GM21825 (cell line): ENCODE results near the gene NEMP1.
"Not testable (repeated sequence)": the region's sequence is repeated elsewhere in the genome, so short reads cannot be mapped to it uniquely, and the experiment has no call there.

Source experiments
- ATAC-seq: cut with Tn5 transposase; IDR thresholded peaks from one replicate; pipeline ENCODE4 v1.9.1; 2021; ENCODE audit warnings: mild to moderate bottlenecking, moderate library complexity; ENCODE audit not compliant: unreplicated experiment

Gene NEMP1

GRCh38 chr12:57078519-57079404 lies at the start of gene NEMP1:
NEMP1 (minus strand) TSS chr12:57078791; CDS start chr12:57078745, 46 bp downstream.
- ATAC-seq, result peak; percentile 96

- no peak for ATAC-seq
These were observed 49.3 kb upstream of the NEMP1 start, which contains the start of gene LRP1 for GRCh38 chr12:57127726-57128518. LRP1 (plus strand) TSS chr12:57128483; CDS start chr12:57128965, 482 bp downstream.

- no peak for ATAC-seq
These were observed 48.6 kb upstream of the NEMP1 start for GRCh38 chr12:57127101-57127725.

- ATAC-seq, result no peak
These were observed 48.0 kb upstream of the NEMP1 start for GRCh38 chr12:57126561-57126960.

GRCh38 chr12:57126061-57126460 lies 47.5 kb upstream of the NEMP1 start:
- no peak for ATAC-seq

GRCh38 chr12:57124261-57124877 lies 45.8 kb upstream of the NEMP1 start:
- peak; percentile 46 for ATAC-seq

- ATAC-seq, result no peak
These were observed 45.2 kb upstream of the NEMP1 start for GRCh38 chr12:57123813-57124212.

GRCh38 chr12:57120718-57121117 lies 42.1 kb upstream of the NEMP1 start:
- ATAC-seq, result not testable (repeated sequence)

- ATAC-seq, result no peak
These were observed 40.9 kb upstream of the NEMP1 start for GRCh38 chr12:57119294-57120085.

- no peak for ATAC-seq
These were observed 40.2 kb upstream of the NEMP1 start for GRCh38 chr12:57118711-57119271.

- ATAC-seq, result no peak
These were observed 38.1 kb upstream of the NEMP1 start for GRCh38 chr12:57116580-57117281.

- no peak for ATAC-seq
These were observed 34.1 kb upstream of the NEMP1 start for GRCh38 chr12:57112492-57113294.

GRCh38 chr12:57111031-57111734 lies 32.6 kb upstream of the NEMP1 start, which contains the start of gene STAT6:
STAT6 (minus strand) TSS chr12:57111362; CDS start chr12:57108278, 3,084 bp downstream.
- ATAC-seq, result peak; percentile 47

GRCh38 chr12:57110104-57111030 lies 31.8 kb upstream of the NEMP1 start:
- ATAC-seq, result peak; percentile 48

GRCh38 chr12:57109207-57110103 lies 30.9 kb upstream of the NEMP1 start:
- no peak for ATAC-seq
